GM19455 (cell line): ENCODE results near the gene BBX.

Experiments
- ATAC-seq: cut with Tn5 transposase; IDR thresholded peaks from one replicate; pipeline ENCODE4 v1.9.1; 2021; ENCODE audit not compliant: unreplicated experiment

Gene BBX

DNA sequence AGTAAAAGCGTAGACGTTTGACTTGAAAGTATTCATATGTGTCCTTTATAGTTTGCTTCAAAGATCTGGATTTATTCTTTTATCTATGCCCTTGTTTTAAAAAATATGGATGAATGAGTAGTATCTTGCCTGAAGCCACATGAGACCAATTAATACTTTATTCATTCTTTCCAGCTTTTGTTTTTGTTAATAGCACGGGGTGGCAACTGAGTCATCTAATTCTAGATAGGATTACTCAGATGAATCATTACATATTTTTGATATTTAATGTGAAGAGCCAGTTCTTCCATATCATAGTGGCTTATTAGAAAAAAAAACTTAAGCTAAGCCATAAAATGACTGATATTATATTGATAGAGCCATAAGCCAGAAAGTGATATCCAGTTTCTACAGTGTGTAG, 121.9 kb downstream of the BBX start:
- ATAC-seq: no peak

- no peak for ATAC-seq
Observed at GRCh38 chr3:107650788-107651187, 128.0 kb downstream of the BBX start.

GRCh38 chr3:107651782-107652181, 129.0 kb downstream of the BBX start:
- no peak for ATAC-seq

GRCh38 chr3:107654218-107654617, 131.5 kb downstream of the BBX start:
- no peak for ATAC-seq

- no peak for ATAC-seq
Observed at GRCh38 chr3:107657971-107658370, 135.2 kb downstream of the BBX start.

DNA sequence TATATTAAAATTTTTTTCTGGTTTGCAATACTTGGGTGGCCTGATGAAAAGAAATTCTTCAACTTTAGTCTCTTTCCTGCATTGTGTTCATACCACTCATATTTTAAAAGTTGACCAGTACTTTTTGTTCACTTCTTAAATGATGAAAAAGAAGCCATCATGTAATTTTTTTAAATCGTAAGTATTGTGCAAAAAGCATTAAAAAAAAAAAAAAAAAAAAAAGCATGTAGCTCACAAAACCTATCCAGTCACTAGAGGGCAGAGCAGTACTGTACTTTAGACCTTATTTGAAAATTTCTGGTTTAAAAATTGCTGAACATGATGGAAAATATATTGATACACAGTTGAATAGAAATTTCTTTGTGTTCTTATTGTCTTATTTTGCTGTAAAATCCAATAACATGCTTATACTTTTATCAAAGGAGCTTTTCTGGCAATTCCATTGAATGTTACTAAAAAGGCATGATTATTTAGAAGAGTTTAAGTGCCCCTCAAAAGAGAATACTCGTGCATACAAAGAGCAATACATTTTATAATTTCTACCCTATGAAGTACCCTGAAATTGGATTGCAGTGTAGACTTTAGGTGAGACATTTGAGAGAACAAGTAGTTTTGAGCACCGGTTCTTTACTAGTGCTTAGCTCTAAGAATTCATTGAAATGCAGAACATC, 137.7 kb downstream of the BBX start:
- no peak for ATAC-seq

DNA sequence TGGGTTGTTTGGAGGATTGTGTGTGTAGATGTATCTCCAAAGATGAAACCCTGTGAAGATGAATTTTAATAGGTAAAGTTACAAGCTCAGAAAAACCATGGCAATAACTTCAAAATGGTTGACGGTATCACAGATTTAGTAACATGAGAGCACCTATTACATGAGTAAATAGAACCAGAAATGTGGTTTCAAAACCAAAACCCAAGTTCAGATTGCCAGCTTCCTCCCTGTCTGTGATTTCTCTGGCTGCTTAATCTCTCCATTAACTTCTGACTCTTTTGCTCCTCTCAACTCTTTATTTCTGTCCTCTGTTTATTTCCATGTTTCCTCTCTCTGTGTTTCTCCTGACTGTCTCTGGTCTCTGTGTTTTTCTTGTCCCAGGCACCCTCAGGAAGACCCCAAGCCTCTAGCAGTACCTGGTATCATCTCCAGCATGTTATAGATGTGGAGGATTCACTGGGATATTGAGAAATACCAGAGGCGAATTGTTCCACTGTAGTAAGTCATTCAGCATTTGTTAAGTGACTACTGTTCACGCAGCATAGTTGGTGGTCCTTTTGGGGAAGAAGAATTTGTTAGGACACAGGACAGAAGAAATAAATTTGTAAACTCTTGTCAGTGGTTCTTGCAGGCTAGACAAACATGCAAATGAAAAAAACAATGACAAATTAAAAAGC, 138.8 kb downstream of the BBX start:
- no peak for ATAC-seq

- no peak for ATAC-seq
Observed at GRCh38 chr3:107662124-107662507, 139.4 kb downstream of the BBX start.

DNA sequence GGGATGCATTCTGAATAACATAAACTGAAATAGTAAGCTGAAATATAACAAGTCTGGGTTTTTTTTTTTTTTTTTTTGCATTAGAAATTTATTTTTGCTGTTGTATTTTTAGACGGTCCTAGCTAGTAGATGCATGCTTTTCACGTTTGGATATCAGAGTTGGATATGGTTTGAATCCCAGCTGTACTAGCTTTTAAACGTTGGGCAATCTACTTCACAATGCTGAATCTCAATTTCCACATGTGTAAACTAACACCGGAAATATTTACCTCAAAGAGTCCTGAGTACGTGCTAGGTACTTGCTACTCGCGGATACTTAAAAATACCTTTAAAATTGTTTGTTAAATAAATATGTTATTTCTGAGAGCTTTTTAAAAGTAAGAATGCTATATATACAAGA, 139.8 kb downstream of the BBX start:
- ATAC-seq: no peak

- ATAC-seq: no peak
Observed at GRCh38 chr3:107663266-107663665, 140.5 kb downstream of the BBX start.

DNA sequence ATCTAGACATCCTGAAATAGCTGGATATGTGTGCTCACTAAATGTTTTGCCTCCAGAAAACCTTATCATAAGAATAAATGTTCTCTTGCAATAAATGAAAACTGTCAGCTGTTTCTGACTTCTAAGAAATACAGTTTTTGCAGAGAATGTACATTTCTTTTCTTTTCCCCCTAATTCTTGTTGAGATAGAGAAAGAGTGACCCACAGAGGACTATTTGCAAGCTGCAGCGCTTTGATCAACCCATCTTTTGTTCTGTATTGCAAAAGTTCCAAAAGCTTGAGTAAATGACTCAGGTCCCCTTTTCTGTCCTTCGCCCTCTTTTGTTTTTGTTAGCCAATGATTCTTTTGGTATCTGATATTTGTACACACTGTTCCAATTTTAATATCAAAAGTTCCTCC, 141.9 kb downstream of the BBX start:
- ATAC-seq: no peak

DNA sequence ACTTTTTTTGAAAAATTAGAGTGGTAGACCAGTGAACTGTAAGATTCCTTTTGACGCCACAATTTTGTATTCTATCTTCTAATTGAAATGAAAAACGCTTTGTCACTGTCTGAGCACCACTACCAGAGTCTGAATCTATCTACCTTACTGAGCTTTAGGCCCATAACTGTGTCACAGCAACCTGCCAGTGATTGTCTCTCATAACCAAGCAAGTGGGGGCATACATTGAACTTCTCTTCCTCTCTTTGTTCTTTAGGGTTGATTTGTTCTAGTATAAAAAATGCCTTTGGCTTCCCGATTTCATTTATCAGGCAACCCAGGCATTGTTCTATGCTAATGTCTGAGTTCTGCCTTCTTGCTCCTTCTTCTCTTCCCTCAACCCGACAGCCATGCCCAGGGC, 142.6 kb downstream of the BBX start:
- no peak for ATAC-seq

DNA sequence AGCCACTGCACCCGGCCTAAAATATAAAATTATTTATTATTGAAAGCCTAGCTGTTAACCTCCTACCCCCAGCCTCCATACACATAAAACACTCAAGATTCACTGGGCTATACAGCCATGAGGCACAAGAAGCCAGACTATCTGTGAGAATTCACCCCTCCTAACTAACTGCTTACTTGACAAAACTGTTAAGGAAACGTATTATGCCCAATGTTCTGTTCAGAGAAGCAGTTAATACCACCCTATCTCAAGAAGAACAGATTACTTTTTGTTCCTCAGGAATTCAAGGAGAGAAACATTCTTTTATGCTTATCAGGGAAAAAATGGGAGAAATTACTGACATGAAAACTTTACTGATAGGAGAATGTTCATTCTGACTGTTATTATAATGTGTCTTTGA, 144.1 kb downstream of the BBX start:
- ATAC-seq: no peak

DNA sequence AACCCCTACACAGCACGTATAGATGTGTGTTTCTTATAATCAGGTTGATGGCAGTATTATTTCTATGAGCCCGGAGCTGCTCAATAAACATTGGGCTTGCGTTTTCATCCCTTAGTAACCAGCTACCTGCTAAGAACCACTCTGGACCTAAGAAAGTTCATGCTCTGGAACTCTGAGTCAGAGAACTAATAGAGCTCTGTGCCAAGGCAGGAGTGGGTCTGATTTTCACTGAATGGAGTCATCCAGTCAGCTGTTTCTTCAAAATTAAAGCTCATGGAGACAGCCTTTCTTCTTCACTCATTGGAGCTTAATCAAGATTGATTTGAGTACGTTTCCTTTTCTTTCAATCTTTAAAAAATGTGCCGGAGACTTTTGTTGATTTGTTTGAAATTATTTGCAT, 145.7 kb downstream of the BBX start:
- no peak for ATAC-seq

- no peak for ATAC-seq
Observed at GRCh38 chr3:107668963-107669362, 146.2 kb downstream of the BBX start.

DNA sequence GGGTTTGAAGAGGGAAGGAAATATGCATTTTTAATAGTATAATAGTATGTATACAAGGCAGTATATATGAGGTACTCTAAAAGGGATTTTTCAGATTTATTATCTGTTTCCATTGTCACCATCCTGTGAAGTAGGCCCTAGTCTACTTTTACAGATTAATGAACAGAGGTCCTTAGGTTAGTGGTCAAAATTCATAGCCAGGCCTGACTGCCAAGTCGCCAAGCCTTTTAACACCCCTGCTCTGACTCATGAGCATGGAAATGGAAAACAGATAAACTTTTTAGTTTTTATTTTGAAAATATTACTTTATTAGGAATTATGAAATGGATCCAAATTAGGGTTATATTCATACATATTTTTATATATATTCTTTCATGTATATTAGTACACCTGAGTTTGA, 146.9 kb downstream of the BBX start:
- no peak for ATAC-seq

DNA sequence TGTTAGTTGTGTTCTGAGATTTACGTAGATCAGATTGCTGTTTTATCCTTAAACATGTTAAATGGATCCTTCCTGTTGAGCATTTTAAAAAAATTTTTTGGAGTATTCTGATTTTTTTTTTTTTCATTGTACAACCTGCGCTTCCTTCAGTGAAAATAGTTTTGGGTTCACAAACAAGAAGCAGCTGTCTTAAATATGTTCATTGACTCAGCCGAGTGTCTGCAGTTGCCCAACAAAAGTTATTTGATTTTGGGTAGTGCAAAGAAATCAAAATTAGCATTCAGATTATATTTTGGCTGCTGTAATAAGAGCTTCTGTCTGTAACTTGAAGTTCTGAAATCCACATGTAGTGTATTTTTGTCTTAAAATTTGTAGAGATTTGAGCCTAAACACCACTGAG, 148.2 kb downstream of the BBX start:
- ATAC-seq: no peak

- ATAC-seq: no peak
Observed at GRCh38 chr3:107674371-107674770, 151.6 kb downstream of the BBX start.

DNA sequence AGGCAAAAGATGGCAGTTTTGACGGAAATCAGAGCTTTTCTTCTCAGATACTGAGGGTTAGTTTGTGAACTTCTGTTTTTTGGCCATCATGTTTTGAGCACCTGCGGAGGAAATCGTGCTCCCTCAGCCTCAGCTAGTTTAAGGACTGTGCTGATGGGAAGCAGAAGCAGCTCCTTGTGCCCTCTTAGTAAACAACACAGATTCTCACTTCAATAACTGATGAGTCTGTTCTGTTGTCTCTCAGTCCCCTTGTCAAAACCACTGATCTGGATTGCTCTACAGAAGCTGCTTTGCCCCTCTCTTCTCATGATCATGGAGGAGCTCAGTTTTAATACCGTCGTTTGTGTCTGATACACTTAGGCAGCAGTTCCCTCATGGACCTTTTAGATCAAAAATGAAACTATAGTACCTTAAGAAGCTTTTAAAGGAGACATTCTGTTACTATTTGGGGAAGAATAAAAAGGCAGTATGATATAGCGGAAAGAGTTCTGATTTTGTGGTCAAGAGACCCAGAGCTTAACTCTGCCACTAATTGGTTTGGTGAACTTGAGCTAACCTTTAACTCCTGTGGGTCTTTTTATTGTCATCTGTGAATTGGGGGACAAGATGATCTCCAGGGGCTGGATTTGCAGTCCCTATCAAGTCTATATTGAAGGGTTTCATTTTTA, 152.6 kb downstream of the BBX start:
- no peak for ATAC-seq

- no peak for ATAC-seq
Observed at GRCh38 chr3:107676469-107677309, 153.9 kb downstream of the BBX start.

- ATAC-seq: no peak
Observed at GRCh38 chr3:107679921-107680320, 157.2 kb downstream of the BBX start.

DNA sequence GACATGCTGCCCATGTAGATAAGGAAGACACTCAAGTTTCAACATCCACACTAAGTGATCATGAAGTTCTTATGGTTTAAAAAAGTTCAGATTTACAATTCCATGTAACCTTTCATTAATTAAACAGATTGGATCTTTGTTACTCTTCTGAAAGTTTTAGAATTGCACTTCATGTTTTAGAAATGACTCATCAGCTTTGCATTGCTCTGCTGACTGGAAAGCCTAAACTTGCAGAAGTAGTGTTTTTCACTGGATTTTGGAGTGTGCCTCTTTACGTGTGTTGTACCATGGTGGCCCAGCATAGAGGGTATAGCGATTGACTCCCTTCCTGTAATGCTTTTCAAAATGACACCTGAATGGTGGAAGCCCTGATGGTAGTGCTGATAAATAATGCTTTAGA, 157.9 kb downstream of the BBX start:
- no peak for ATAC-seq
